Esophagus muscularis mucosa (tissue), 4 donors: ENCODE measurements around the gene MRPS15.

Source experiments
- EP300 ChIP-seq: sonication (generic); formaldehyde crosslinking; IDR thresholded peaks from one replicate; pipeline ENCODE4 v1.6.1; 2017; ENCODE audit warnings: antibody characterized with exemption
- POLR2A ChIP-seq: fragments of 450-650 bp; IDR thresholded peaks from one replicate; pipeline ENCODE4 v1.6.1; 2017; ENCODE audit warnings: antibody characterized with exemption, moderate library complexity, mild to moderate bottlenecking, low read depth
- POLR2AphosphoS5 ChIP-seq, 2 donors: sonication (generic); formaldehyde crosslinking; IDR thresholded peaks; one replicate each; pipeline ENCODE4 v1.6.1; 2017; ENCODE audit warnings: antibody characterized with exemption in 2 of 2
- TF ChIP-seq, protein P1 (sequence below), 3 experiments: fragments of 200-600 bp in 2 of 3; fragments of 450-650 bp in 1 of 3; sonication (generic) in 2 of 3; IDR thresholded peaks; one replicate each; pipeline ENCODE4 v1.5.1; 2017 to 2019; ENCODE audit warnings: antibody characterized with exemption in 3 of 3, mild to moderate bottlenecking in 2 of 3, moderate library complexity in 1 of 3

GRCh38 chr1:36406440-36406839, 57.7 kb downstream of the MRPS15 start:
- TF ChIP-seq, protein P1, sequence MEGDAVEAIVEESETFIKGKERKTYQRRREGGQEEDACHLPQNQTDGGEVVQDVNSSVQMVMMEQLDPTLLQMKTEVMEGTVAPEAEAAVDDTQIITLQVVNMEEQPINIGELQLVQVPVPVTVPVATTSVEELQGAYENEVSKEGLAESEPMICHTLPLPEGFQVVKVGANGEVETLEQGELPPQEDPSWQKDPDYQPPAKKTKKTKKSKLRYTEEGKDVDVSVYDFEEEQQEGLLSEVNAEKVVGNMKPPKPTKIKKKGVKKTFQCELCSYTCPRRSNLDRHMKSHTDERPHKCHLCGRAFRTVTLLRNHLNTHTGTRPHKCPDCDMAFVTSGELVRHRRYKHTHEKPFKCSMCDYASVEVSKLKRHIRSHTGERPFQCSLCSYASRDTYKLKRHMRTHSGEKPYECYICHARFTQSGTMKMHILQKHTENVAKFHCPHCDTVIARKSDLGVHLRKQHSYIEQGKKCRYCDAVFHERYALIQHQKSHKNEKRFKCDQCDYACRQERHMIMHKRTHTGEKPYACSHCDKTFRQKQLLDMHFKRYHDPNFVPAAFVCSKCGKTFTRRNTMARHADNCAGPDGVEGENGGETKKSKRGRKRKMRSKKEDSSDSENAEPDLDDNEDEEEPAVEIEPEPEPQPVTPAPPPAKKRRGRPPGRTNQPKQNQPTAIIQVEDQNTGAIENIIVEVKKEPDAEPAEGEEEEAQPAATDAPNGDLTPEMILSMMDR (IDR thresholded peaks at IDR 0.05), result no peak
- TF ChIP-seq POLR2AphosphoS5 (IDR thresholded peaks at IDR 0.05), result no peak
- no peak for TF ChIP-seq EP300
- TF ChIP-seq POLR2A, result no peak
